CD14-positive monocyte (primary cell): ENCODE measurements around the gene RPL31. TPM values are rescaled to one million over a fixed set of nuclear protein-coding genes. Genes with fewer than 3 reads are reported as not detected.
A peak's percentile ranks its signal among the peaks of the same experiment; 100 is the strongest.

Experiments used
- DNase-seq, 3 donors: peaks; one replicate each; pipeline ENCODE4 v3.0.0-alpha.2; 2011 to 2022
- H2AFZ ChIP-seq: 2 replicates; pipeline ENCODE4 v1.6.0; 2012; ENCODE audit warnings: mild to moderate bottlenecking, low read depth, low read length, inconsistent platforms; ENCODE audit not compliant: insufficient read depth, poor library complexity, severe bottlenecking
- H3K27ac ChIP-seq, 2 donors: 1 replicate in 1 of 2; 2 replicates in 1 of 2; pipeline ENCODE4 v1.5.1; 2012 to 2013; ENCODE audit warnings: low read length in 2 of 2, control low read depth in 1 of 2, inconsistent platforms in 1 of 2, low read depth in 1 of 2, mild to moderate bottlenecking in 1 of 2
- H3K27me3 ChIP-seq, 2 donors: one replicate each; pipeline versions ENCODE4 v1.6.0 to v1.6.1; 2011 to 2013; ENCODE audit warnings: low read length in 2 of 2; ENCODE audit not compliant: control insufficient read depth in 2 of 2, insufficient read depth in 2 of 2
- H3K36me3 ChIP-seq, 2 donors: replicated peaks in 1 of 2; 1 replicate in 1 of 2; 2 replicates in 1 of 2; pipeline versions ENCODE4 v1.5.1 to v1.6.1; 2012 to 2013; ENCODE audit warnings: low read length in 2 of 2, control low read depth in 1 of 2, inconsistent platforms in 1 of 2, mild to moderate bottlenecking in 1 of 2; ENCODE audit not compliant: insufficient read depth in 2 of 2, control insufficient read depth in 1 of 2
- H3K4me1 ChIP-seq, 2 donors: 1 replicate in 1 of 2; 2 replicates in 1 of 2; pipeline versions ENCODE4 v1.5.1 to v1.6.1; 2012 to 2013; ENCODE audit warnings: low read length in 2 of 2, control low read depth in 1 of 2, inconsistent platforms in 1 of 2, mild to moderate bottlenecking in 1 of 2, moderate library complexity in 1 of 2; ENCODE audit not compliant: insufficient read depth in 2 of 2, control insufficient read depth in 1 of 2
- H3K4me2 ChIP-seq: replicated peaks from 2 replicates; pipeline ENCODE3; 2012; ENCODE audit warnings: low read length, moderate library complexity, mild to moderate bottlenecking; ENCODE audit not compliant: poor library complexity, severe bottlenecking; ENCODE audit errors: extremely low read depth
- H3K4me3 ChIP-seq, 3 experiments: fragments of 200-600 bp in 1 of 3; sonication (generic) in 1 of 3; replicated peaks in 1 of 3; 1 replicate in 2 of 3; 2 replicates in 1 of 3; pipeline ENCODE4 v1.5.1; 2011 to 2013; ENCODE audit warnings: low read length in 3 of 3, mild to moderate bottlenecking in 3 of 3, control low read depth in 2 of 3, low read depth in 2 of 3, inconsistent platforms in 1 of 3, moderate library complexity in 1 of 3
- H3K79me2 ChIP-seq: 2 replicates; pipeline ENCODE4 v1.6.0; 2012; ENCODE audit warnings: mild to moderate bottlenecking, control low read depth, inconsistent platforms, low read length, moderate library complexity; ENCODE audit not compliant: insufficient read depth
- H3K9ac ChIP-seq: 2 replicates; pipeline ENCODE4 v1.6.0; 2017; ENCODE audit warnings: low read length, mild to moderate bottlenecking; ENCODE audit not compliant: insufficient read depth, poor library complexity, severe bottlenecking
- H3K9me3 ChIP-seq, 2 donors: replicated peaks in 1 of 2; 1 replicate in 1 of 2; 2 replicates in 1 of 2; pipeline versions ENCODE4 v1.5.1 to v1.6.1; 2012 to 2013; ENCODE audit warnings: low read length in 2 of 2, control low read depth in 1 of 2; ENCODE audit not compliant: control insufficient read depth in 1 of 2, insufficient read depth in 1 of 2
- H4K20me1 ChIP-seq: 2 replicates; pipeline ENCODE4 v1.6.0; 2012; ENCODE audit warnings: mild to moderate bottlenecking, low read length, control low read depth, moderate library complexity; ENCODE audit not compliant: insufficient read depth
- H3K27ac Mint-ChIP-seq, 7 donors: one replicate each; pipeline ENCODE4 v1.8.0; 2020; ENCODE audit warnings: mild to moderate bottlenecking in 7 of 7, mixed read lengths in 7 of 7, moderate library complexity in 6 of 7, inconsistent platforms in 2 of 7
- H3K27me3 Mint-ChIP-seq, 3 donors: one replicate each; pipeline ENCODE4 v1.8.0; 2021 to 2022; ENCODE audit warnings: low read depth in 3 of 3, mild to moderate bottlenecking in 3 of 3, mixed read lengths in 3 of 3, moderate library complexity in 3 of 3, inconsistent platforms in 1 of 3
- H3K36me3 Mint-ChIP-seq, 2 donors: one replicate each; pipeline ENCODE4 v1.8.0; 2020; ENCODE audit warnings: mixed read lengths in 2 of 2, inconsistent platforms in 1 of 2, mild to moderate bottlenecking in 1 of 2
- H3K4me1 Mint-ChIP-seq: one replicate; pipeline ENCODE4 v1.8.0; 2020; ENCODE audit warnings: mild to moderate bottlenecking, mixed read lengths
- H3K4me3 Mint-ChIP-seq, 2 donors: one replicate each; pipeline ENCODE4 v1.8.0; 2020; ENCODE audit warnings: mild to moderate bottlenecking in 2 of 2, mixed read lengths in 2 of 2, moderate library complexity in 1 of 2
- H3K9me3 Mint-ChIP-seq, 7 donors: one replicate each; pipeline ENCODE4 v1.8.0; 2020 to 2022; ENCODE audit warnings: mixed read lengths in 7 of 7, mild to moderate bottlenecking in 6 of 7, moderate library complexity in 6 of 7, inconsistent platforms in 2 of 7
- CTCF ChIP-seq: fragments of 200-600 bp; IDR thresholded peaks from one replicate; pipeline ENCODE4 v1.8.0; 2022; ENCODE audit warnings: antibody characterized with exemption, mild to moderate bottlenecking
- WGBS: methylation state at CpG from one replicate; pipeline ENCODE4 v1.1.5; 2013; ENCODE audit warnings: missing lambda C conversion rate; ENCODE audit not compliant: insufficient coverage; 5-methylcytosine and 5-hydroxymethylcytosine counted together
- intact Hi-C, 2 donors: fragments of 100-400 bp; cut with micrococcal nuclease; formaldehyde crosslinking; loops; one replicate each; pipeline versions ENCODE4 v1.15.0 to v1.15.1; 2023
- polyA plus RNA-seq, 3 donors: library from polyadenylated mRNA; depleted of rRNA in 1 of 3; unstranded in 2 of 3; stranded (reverse) in 1 of 3; fragments of 300-500 nt in 2 of 3; fragments of >200 nt in 1 of 3; fragmentation: Illumina TruSeq in 2 of 3; gene quantifications; 1 replicate in 2 of 3; 2 replicates in 1 of 3; pipeline ENCODE4 v1.2.3, GENCODE V29; 2012 to 2021

Gene RPL31
- polyA plus RNA-seq, 3 donors, result 1,537 to 2,299 (median 1,998) TPM

GRCh38 chr2:101006065-101006715 lies 4.1 kb downstream of the RPL31 start:
- H3K4me3 Mint-ChIP-seq, result no peak overlapping the region
- Histone ChIP-seq H3K9me3 (no peaks in the 10 kb centered on the region), H3K4me3 (no peak overlapping the region), H3K9ac (no peak overlapping the region), H3K27me3 (no peaks in the 10 kb centered on the region), H2AFZ (no peak overlapping the region), H4K20me1 (peaks cover 85% of the 10 kb centered on the region), H3K4me2 (no peak overlapping the region), H3K36me3 (peaks cover 66 to 80% of the 10 kb centered on the region in 2 donors), H3K79me2 (peaks cover 56% of the 10 kb centered on the region), H3K27ac (peak overlapping the region in 1 of 2 donors; percentile 29), H3K4me1 (peaks cover 18 to 28% of the 10 kb centered on the region in 2 donors)
- no peak for TF ChIP-seq CTCF
- no CpG with 5 or more reads among the region's 4 CpGs for WGBS
- no peak overlapping the region for H3K27ac Mint-ChIP-seq
- peaks cover 0 to 3% (median 0%) of the 10 kb centered on the region in 3 donors for H3K27me3 Mint-ChIP-seq
- DNase-seq, result no peak
- peaks cover 36% of the 10 kb centered on the region for H3K4me1 Mint-ChIP-seq
- peaks cover 64 to 73% of the 10 kb centered on the region in 2 donors for H3K36me3 Mint-ChIP-seq
- intact Hi-C loops, result no loop called here
- H3K9me3 Mint-ChIP-seq, result peaks cover 0 to 2% (median 0%) of the 10 kb centered on the region in 7 donors

- H3K4me1 ChIP-seq, result peaks cover 12 to 19% of the 10 kb centered on the region in 2 donors
- H3K27ac ChIP-seq, result no peak overlapping the region
- Mint-ChIP-seq H3K36me3 (peaks cover 69 to 83% of the 10 kb centered on the region in 2 donors), H3K4me3 (no peak overlapping the region), H3K9me3 (peaks cover 0 to 1% (median 0%) of the 10 kb centered on the region in 7 donors), H3K27me3 (peaks cover 0 to 2% (median 0%) of the 10 kb centered on the region in 3 donors), H3K4me1 (peaks cover 29% of the 10 kb centered on the region), H3K27ac (peak overlapping the region in 2 of 7 donors; percentile 15 to 42)
- no peak for TF ChIP-seq CTCF
- no peak overlapping the region for H2AFZ ChIP-seq
- H3K36me3 ChIP-seq, result peaks cover 74 to 91% of the 10 kb centered on the region in 2 donors
- no peaks in the 10 kb centered on the region for H3K27me3 ChIP-seq
- H3K79me2 ChIP-seq, result peaks cover 49% of the 10 kb centered on the region
- DNase-seq, result no peak
- H4K20me1 ChIP-seq, result peaks cover 98% of the 10 kb centered on the region
- no peak overlapping the region for H3K4me2 ChIP-seq
- H3K9ac ChIP-seq, result no peak overlapping the region
- no peaks in the 10 kb centered on the region for H3K9me3 ChIP-seq
- no peak overlapping the region for H3K4me3 ChIP-seq
- 97% methylated on average over 6 of the region's 11 CpGs for WGBS
- intact Hi-C loops, result no loop called here
These were observed 5.6 kb downstream of the RPL31 start for GRCh38 chr2:101007415-101008345.
